SK-N-MC (cell line): ENCODE results near the gene FBLN1.

Experiments
- EZH2 ChIP-seq: fragments of 200-600 bp; sonication (generic); IDR thresholded peaks from one replicate; pipeline ENCODE4 v1.6.1; 2017; ENCODE audit warnings: antibody characterized with exemption
- FOXP2 ChIP-seq: optimal IDR thresholded peaks from 2 replicates; pipeline ENCODE3; 2011; ENCODE audit warnings: mild to moderate bottlenecking, moderate library complexity; ENCODE audit not compliant: insufficient read depth; ENCODE audit errors: extremely low read length, control extremely low read depth
- POLR2AphosphoS5 ChIP-seq: IDR thresholded peaks from 2 replicates; pipeline ENCODE4 v1.6.1; 2012; ENCODE audit warnings: mild to moderate bottlenecking, low read depth, low read length, borderline replicate concordance

- TF ChIP-seq POLR2AphosphoS5 (no peak), EZH2 (no peak), FOXP2 (no peak)
Observed at GRCh38 chr22:45515676-45516075, 13.0 kb downstream of the FBLN1 start.
